Stimulated activated CD8-positive, alpha-beta memory T cell treated with anti-CD3 and anti-CD28 coated beads, Interleukin-4, amount 100 ng/mL, for 24 hours (primary cell): ENCODE results near the gene GREM1.

Source experiments
- DNase-seq: peaks from one replicate; pipeline ENCODE4 v3.0.0-alpha.2; 2020; ENCODE audit warnings: low read depth

Gene GREM1

DNA sequence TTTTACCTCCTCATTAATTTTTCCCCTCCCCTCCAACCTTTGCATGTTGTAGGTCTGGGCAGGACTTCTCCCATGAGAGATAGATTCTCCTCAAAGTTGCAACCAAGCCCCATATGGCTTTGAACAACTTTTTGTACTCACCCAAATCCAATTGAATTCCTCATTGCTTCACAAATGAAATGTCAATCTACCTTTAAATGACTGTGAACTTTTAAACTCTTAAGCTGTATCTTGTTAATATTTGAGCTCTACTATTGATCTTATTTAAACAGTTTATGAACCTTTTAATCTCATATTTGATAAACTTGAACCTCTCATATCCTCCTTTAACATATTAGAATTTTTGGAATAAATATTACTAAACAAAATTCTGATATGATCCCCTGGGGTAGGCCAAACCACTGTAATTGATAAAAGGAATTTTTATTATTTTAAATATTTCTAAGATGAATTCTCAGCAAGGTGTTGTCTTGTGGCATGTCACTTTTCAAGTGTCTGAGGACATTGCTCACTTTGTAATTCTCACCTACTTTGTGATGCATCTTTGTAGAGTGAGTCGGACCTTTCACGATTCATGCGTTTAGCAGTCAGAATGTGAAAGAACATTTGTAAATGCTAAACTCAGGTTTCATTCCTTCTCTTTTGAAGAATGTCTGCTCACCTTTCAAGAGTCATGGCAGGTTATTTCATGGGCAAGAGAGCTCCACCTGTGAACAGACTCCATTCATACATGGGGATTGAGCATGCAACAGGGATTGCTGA is 23.4 kb upstream of the GREM1 start:
- DNase-seq = no peak

DNA sequence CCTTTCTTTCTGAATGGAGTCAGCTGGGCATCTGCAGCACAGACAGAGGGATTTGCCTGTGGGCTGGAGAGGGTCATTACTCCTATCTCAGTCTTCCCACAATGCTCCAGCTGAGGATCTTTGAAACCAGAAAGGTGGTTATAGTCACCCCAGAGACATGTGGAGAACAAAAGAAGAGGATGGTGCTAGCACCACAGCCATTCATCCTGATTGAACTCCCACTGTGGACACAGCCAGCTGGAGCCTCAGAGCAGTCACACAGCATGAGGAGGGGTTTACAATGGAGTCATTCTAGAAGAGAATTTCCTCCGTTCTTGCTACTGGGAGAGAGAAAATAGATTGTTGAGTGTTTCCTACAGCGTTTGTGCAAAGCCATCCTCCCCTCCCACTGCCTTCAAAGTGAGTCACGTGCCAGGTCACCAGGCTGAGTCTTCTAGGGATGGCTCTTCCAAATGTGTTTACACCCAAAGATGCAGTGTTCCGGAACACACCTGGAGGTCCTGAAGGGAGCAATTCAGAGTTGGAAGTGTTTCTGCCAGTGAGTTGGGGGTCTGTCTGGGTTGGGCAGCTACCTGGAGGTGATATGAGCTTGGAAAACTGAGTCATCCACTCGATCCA is 18.9 kb upstream of the GREM1 start:
- no peak for DNase-seq

DNA sequence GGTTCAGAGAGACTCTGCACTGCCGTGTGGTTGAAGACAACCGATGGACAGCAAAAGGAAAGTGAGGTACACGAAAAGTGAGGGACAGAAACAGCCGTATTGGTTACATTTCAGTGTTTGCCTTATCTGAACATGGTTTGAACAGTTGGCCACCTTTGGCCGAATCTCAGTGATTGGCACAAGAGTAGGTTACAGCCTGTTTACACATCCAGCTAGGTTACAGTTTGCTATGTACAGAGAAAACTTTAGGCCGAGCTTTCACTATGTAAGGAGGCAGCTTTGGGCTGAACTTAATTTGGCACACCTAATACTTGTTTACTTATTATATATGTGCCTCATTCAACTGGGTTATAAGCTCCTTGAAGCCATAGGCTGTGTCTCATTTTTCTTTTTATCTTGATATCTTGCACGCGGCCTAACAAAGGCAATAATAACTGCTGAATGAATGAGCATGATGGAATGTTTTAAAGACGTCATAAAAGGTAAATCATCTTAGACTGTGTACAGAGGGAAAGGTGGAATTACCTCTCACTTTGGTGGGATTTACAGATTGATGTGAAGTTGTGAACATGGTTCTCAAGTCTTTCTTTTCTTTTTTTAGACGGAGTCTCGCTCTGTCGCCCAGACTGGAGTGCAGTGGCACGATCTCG is 17.2 kb upstream of the GREM1 start:
- no peak for DNase-seq

DNA sequence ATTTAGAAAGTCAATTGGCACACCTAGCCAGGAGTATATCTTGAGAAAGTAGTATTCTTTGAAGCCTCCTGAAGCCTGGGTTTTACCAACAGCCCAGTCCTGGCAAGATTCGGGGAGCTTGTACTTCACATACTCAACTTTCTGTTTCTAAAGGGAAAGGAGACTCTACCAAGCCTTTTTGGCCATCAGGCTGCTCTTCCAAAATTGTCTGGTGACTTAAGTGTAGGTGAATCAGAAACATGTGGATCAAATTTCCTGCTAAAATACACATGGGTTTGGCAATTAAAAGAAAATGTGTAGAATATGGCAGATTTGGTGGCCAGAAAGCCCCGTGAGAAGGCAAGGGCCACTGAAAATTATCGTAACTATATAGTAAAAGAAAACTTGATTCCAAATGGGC is 15.9 kb upstream of the GREM1 start:
- DNase-seq = no peak

DNA sequence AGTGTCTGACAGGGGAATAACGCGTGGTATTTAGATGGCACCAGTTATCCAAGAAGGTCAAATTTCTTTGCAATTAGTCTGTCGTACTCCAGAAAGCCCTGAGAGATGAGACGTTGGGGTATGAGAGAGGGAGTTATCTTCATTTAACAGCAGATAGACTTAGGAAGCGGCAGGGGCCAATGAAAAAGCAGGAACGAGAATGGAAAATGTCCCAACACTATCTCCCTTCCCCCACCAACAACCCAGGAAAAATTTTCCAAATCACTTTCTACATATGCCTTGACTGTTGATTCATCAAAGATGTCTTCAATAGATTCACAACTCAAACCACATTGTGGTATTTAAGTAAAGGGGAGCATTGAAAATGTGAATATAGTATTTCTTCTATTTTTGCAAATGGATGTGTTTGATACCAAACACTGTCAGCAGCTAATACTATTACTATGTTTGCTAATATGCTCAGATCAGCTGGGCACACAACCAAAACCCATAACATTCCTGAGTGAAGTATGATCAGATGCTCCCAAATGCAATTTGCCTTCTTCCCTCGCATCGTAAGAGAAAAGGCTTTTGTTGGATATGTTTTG is 13.3 kb upstream of the GREM1 start:
- DNase-seq = no peak

DNA sequence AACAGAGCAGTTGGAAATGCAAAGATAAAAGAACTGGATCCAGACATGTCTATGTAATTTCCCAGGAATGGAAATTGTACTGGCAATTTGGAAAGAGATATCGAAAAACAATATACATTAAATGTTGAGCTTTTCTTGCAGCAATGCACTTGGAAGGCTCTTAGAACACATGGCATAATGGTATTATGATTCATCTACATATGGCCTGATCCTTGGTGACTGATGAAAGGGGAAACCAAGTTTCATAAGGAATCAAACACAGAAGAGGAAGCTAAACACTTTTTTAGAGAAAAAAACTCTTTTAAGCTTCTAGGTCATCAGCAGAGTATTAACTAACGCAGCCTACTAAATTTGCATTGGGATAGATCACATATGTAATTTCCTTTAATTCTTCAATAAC is 12.4 kb upstream of the GREM1 start:
- DNase-seq = no peak

DNA sequence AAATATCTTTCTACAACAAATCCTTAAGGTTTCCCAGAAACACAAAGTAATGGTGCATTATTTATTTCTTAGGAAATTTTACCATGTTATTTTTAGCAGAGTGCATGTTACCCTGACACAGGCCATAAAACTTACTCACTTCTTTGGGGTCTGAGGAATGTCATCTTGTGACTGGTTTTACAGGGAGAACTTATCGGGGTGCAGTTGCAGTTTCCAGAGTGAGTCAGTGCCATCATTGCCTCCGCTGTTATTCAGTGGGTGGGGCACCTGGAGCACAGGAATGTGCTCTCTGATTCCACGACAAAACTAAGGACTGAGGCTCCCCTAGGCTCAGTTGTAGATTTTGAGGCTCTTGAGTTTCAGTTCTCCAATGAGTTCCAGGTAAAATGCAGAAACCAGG is 11.1 kb upstream of the GREM1 start:
- DNase-seq = no peak

DNA sequence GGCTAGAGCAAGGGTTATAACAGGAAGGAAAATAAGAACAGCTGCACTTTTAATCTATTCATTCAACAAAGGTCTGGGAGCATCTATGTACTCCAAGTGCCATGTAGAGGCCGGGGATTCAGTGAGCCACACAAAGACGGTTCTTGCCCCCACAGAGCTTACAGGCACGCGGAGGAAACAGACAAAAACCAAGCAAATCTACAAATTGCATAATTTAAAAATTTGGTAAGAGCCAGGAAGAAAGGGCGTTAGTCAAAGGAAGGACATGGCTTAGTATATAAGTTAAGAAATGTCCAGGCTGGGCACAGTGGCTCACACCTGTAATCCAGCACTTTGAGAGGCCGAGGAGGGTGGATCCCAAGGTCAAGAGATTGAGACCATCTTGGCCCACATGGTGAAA is 10.4 kb upstream of the GREM1 start:
- DNase-seq = no peak

DNA sequence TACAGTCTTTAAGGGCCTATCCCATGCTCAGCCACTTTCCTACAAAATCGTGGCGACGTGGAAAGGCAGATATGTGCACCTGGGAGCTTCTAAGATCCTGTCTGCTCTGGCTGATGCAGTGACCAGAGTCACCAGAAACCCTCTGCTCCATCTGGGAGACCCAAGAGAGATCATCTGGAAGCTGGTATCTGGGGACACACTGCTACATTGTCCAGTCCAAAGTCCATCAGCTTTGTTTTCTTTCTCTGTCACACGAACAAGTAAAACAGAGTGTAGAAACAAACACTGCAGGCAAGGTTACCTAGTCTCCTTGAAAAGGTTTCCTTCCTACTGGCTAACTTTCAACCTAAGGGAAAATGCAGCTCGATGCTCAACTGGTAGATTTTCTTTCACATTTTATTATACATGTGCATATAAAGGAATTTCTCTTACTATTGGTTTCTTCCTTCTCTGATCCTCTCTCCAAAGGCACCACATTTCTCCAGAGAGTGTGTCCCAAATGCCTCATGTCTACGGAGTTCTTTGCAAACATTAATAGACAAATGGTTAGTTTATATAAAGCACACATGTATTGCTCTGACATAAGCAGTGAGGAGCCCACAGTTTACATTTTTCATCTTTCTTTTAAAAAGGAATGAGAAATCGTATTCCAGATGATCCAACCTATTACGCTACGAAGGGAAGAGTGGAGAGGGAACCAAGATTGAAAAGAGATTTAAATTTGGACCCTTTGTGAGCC is 8.3 kb upstream of the GREM1 start:
- no peak for DNase-seq

DNA sequence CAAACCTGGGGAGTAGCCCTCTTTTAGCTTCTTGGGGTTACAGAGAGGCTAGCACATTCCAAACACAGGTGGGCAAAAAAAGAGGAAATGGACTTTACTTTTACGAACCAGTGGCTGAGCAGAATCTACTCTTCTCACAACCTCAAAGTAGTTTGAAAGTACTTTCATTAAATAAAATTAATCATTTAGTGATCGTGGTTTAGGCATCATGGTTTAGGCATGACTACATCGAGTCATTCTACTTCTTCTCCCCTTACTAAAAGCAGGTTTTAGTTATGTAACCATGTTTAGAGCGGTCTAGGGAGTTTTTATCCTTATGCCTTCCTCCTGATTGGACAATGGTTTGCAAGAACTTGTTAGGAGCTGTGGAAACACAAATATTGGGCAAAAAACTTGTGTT is 2.5 kb upstream of the GREM1 start:
- no peak for DNase-seq

DNA sequence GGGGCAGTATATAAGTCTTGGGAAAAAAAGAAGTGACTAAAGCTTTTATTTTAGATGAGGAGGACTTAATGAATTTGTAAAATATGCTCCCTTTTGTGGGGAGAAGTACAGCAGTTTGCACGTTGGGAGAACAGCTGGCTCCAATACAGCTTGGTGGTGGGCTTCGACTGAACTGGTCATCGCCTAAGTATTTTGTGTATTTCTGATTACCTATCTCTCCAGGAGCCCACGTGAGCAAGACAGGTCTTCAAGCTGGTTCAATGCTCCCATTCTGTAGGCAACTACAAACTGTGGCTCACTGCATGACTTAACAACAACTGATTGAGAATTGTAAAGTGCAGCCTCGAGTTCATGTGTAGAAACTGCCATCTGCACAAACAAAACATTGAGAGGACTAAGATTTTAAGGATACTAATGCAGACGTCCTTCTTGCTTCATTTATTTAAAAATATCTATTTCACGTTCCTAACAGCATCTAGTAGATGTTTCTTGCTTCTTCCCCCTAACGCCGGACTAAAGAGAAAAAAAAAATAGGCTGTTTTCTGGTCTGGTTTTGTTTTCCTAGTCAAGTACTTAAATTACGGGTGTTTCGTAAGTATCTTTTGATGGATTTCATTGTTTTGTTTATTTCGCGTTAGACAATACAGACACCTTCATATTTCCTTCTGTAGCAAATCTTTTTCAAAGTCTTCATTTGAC is 1.4 kb upstream of the GREM1 start:
- no peak for DNase-seq

DNA sequence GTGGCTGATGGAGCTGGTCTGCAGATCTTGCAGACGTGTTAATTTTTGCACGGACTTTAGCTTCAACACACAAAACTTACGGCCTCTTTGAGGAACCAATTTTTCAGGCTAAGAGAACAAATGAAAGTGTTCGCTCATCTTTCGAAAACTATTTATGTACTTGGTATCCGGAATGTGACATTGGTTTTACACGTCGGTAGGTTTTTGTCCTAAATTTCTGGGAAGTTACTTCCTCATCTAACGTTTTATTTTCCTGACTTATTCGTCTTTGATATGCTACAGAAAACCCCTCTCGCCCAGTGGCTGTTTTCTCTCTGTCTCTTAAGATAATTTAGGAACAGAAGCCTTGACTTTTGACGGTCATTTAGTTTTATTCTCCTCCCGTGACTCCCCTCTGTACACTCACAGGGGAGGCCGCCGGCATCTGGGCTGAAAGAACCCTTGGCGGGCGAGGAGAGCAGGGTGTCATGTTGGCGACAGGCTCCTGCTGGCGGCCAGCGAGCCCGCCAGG is 834 bp upstream of the GREM1 start:
- DNase-seq = no peak

DNA sequence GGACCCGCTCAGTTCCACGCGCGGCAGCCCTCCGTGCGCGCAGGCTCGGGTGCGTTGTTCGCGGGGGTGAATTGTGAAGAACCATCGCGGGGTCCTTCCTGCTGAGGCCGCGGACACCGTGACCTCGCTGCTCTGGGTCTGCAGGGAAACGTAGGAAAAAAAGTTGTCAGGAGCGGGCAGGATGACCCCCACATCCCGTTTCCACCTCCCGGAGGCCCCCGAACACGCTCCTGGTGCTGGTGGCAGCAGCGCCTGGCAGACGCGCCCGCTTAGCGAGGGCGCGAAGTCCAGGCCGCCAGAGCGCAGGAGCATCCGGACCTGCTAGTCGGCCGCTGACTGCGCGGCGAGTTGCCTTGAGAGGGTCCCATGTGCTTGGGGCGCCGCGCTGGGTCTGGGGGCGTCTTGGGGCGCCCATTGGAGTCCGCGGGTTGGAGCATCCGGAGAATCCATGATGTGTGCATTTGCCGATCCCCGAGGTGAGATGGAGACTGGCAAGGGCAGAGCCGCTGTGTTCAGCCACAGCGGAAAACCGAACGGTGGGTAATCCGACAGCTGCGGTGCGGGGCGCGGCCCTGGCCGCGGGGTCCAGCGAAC is 520 bp downstream of the GREM1 start:
- DNase-seq = no peak

DNA sequence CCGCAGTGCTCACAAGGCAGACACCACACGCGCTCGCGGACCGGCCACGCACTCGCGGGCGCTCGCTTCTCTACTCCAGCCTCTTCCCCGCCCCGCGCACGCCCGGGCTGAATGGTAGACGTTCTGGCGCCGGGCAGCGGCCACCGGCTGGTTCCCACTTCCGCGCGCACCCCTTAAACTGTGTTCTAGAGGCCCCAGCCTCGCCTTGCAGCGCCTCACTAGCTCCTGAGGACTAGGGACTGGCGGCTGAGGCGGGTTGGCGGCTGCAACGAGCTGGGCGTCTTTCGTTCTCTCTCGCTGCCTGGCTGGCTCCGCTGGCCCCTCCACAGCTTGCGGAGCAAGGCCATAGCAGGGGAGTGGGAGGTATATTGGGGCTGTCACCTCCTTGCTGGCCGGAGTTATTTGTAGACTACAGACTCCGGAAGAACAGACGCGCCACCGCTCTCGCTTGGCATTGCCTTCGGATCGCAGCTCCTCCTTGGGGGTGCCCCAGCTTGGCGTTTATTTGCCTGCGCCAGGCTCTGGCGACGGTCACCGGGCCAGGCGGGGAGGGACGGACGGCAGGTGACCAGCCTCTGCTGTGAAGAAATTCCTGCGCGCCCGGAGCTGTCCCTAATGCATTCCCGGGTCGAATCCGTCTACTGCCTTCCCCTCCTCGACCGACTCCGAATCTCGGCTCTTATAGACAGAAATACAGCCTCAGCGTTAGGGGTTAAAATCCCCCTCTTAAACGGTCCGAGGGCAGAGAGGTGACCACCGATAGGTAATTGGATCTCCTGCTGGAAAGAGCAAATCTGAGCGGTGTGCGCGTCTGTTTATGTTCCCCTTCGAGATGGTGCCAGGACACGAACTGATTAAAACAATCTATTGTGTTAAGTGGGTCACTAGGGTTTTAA is 1.3 kb downstream of the GREM1 start:
- DNase-seq = no peak

DNA sequence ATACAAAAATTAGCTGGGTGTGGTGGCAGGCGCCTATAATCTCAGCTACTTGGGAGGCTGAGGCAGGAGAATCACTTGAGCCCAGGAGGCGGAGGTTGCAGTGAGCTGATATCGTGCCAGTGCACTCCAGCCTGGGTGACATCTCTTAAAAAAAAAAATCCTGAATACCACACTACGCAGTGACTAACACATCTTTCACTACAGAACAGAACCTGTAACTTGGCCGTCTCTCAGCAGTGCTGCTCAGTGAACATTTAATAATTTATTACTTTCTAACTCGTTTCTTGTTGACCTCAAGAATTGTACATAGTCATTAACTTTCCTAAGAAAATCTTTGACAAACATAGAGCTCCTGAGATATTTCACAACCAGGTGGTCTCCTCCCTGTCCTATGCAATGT is 3.8 kb downstream of the GREM1 start:
- no peak for DNase-seq

DNA sequence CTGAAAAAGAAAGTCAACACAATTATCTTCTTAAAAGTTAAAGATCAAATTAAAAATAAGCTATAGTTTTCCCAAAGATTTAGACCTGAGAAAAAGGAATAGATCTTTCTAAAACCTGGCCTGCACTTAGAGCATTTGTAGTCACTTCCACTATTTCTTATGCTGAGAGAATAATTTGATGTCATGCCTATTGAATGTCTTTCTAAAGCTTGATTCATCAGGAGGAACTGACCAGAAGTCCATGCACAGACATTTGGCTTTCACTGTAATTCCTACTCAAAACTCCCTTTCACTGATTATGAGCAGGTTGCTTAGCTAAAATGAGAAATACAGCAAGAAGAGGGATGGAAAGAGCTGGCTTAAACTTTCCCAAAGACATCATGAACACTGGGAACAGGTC is 4.3 kb downstream of the GREM1 start:
- DNase-seq = no peak

DNA sequence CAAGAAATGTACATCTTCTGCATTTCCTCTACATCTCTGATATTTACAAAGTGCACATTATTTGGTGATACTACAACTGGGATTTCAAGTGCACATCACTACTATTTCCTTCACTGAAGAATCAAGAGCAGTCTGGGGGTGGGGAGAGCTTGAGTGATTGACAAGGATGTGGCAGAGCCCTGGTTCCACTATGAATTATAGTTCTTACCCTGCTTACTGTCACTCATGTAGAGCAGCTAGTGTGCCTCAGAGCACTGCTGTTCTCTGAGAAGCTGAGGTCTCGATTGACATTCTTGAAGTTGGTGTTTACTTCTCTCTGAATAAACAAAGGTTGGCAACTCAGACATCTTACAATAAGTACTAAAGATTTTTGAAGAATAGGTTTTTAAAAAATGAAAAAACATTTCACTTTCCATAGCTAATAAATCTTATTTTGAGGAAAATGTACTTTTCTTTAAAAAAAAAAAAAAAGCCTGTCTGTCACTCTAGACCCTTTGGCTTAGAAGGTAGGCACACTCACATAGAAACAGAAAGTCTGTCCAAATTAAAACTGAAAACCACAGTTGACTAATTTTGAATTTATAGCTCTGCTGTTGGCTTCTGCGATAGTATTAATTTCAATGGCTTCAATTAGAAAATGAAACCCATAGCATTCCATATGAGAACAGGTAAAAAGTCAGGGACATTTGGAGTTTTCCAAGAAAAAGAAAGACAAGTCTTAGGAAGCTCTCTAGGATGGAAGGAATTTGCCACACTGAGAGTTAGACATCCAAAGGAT is 5.6 kb downstream of the GREM1 start:
- DNase-seq = no peak

DNA sequence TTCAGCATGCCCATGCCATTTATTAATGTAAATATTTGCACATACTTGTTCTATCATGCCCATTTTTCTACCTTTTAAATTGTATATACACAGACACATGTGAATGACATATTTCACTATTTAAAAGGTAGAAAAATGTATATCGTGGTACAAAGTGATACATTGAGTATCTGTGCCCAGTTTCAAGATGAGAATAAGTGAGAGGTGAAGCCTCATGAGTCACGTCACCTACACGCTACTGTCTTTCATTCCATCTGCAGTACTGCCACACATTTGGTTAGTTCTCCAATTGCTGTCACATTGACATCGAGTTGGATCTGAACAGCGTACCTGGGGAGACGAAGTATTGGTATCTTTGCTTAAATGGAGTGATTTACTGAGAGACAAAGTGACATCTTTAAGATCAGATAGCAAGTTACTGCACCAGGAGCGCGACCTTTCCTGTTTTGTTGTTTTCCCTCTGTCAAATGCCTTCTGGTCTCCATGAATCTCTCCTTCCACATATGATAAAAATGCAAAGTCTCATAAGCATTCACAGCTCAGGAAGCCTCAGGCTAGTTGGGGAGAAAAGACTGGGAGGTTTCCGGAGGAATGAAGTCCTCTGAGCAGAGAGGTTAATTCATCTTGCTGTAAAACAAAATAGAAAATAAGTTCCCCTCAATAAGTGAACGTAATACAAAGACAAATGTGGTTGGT is 12.0 kb downstream of the GREM1 start:
- DNase-seq = no peak
